PC-3 (cell line): ENCODE data around the gene LIMA1. TPM values are rescaled to one million over a fixed set of nuclear protein-coding genes. Genes with fewer than 3 reads are reported as not detected.

Source experiments
- ATAC-seq: fragments of 200-7000 bp; cut with Tn5 transposase; 2 replicates; pipeline ENCODE4 v1.9.1; 2020; ENCODE audit warnings: mild to moderate bottlenecking, moderate library complexity
- BruUV-seq: library from RNA; stranded (reverse); fragments of 400-500 nt; replicated peaks from 2 replicates; lab custom pipeline; 2021; lab: Mats Ljungman, UMichigan
- CTCF ChIA-PET: fragments of 300-600 bp; sonication (Branson Sonifier 250); formaldehyde crosslinking; loops from one replicate; lab custom pipeline; 2022; ENCODE audit warnings: antibody characterized with exemption; lab: Charles Lee
- POLR2A ChIA-PET: fragments of 300-600 bp; sonication (Branson Sonifier 250); formaldehyde crosslinking; loops from one replicate; lab custom pipeline; 2022; ENCODE audit warnings: antibody characterized with exemption; ENCODE audit not compliant: unreplicated experiment; lab: Charles Lee
- DNase-seq: peaks from one replicate; pipeline ENCODE4 v3.0.0-alpha.2; 2015
- H2AFZ ChIP-seq: fragments of 300-600 bp; sonication (generic); 2 replicates; pipeline ENCODE4 v1.6.0; 2016; ENCODE audit warnings: antibody characterized with exemption, low read length
- H3F3A ChIP-seq: fragments of 300-600 bp; sonication (generic); one replicate; pipeline ENCODE4 v1.6.0; 2017; ENCODE audit warnings: antibody characterized with exemption, low read length, control low read depth, mild to moderate bottlenecking; ENCODE audit not compliant: unreplicated experiment
- H3K27ac ChIP-seq: fragments of 300-600 bp; sonication (generic); 2 replicates; pipeline ENCODE4 v1.5.1; 2016; ENCODE audit warnings: mild to moderate bottlenecking, low read length
- H3K27me3 ChIP-seq: fragments of 300-600 bp; sonication (generic); 2 replicates; pipeline ENCODE4 v1.6.1; 2016; ENCODE audit warnings: low read length, mixed read lengths
- H3K36me3 ChIP-seq: fragments of 300-600 bp; sonication (generic); 2 replicates; pipeline ENCODE4 v1.6.1; 2016; ENCODE audit warnings: low read depth, mixed run types, low read length, mixed read lengths
- H3K4me1 ChIP-seq: fragments of 300-600 bp; sonication (generic); 2 replicates; pipeline ENCODE4 v1.5.1; 2016; ENCODE audit warnings: low read length; ENCODE audit not compliant: insufficient read depth
- H3K4me2 ChIP-seq: fragments of 300-600 bp; sonication (generic); 2 replicates; pipeline ENCODE4 v1.6.0; 2016; ENCODE audit warnings: low read length
- H3K4me3 ChIP-seq: fragments of 300-600 bp; sonication (generic); 2 replicates; pipeline ENCODE4 v1.5.1; 2016; ENCODE audit warnings: mild to moderate bottlenecking, low read length, mixed read lengths
- H3K79me2 ChIP-seq: fragments of 300-600 bp; sonication (generic); 2 replicates; pipeline ENCODE4 v1.6.1; 2017; ENCODE audit warnings: low read length, mixed read lengths
- H3K9ac ChIP-seq: fragments of 300-600 bp; sonication (generic); 2 replicates; pipeline ENCODE4 v1.6.0; 2016; ENCODE audit warnings: mild to moderate bottlenecking, low read length
- H3K9me2 ChIP-seq: fragments of 300-600 bp; sonication (generic); replicated peaks from 2 replicates; pipeline ENCODE4 v1.6.1; 2016; ENCODE audit warnings: mixed run types, low read length, mixed read lengths
- H3K9me3 ChIP-seq: fragments of 300-600 bp; sonication (generic); 2 replicates; pipeline ENCODE4 v1.6.1; 2016; ENCODE audit warnings: low read length, mixed read lengths
- H4K20me1 ChIP-seq: fragments of 300-600 bp; sonication (generic); 2 replicates; pipeline ENCODE4 v1.6.1; 2016; ENCODE audit warnings: low read length, mixed read lengths
- EZH2 ChIP-seq: fragments of 300-600 bp; sonication (generic); IDR thresholded peaks from one replicate; pipeline ENCODE4 v1.6.1; 2017; ENCODE audit warnings: antibody characterized with exemption, mild to moderate bottlenecking, low read length; ENCODE audit not compliant: unreplicated experiment
- EZH2phosphoT487 ChIP-seq: fragments of 300-600 bp; sonication (generic); IDR thresholded peaks from 2 replicates; pipeline ENCODE4 v1.6.1; 2018; ENCODE audit warnings: mild to moderate bottlenecking, antibody characterized with exemption, low read length, borderline replicate concordance
- intact Hi-C: fragments of 100-400 bp; cut with micrococcal nuclease; formaldehyde crosslinking; loops from 2 replicates; pipeline ENCODE4 v1.9.0; 2023
- total RNA-seq: library from RNA; depleted of rRNA; stranded (reverse); fragments of >200 nt; gene quantifications from 2 replicates; pipeline ENCODE4 v1.2.3, GENCODE V29; 2014
- TF ChIP-seq, protein P1 (sequence below): fragments of 300-600 bp; sonication (generic); conservative IDR thresholded peaks from 2 replicates; pipeline ENCODE4 v1.5.1; 2017; ENCODE audit warnings: antibody characterized with exemption, low read depth, mild to moderate bottlenecking, low read length

LIMA1 gene
- total RNA-seq, 1 experiment from 2014 or later = 45.1 TPM

DNA sequence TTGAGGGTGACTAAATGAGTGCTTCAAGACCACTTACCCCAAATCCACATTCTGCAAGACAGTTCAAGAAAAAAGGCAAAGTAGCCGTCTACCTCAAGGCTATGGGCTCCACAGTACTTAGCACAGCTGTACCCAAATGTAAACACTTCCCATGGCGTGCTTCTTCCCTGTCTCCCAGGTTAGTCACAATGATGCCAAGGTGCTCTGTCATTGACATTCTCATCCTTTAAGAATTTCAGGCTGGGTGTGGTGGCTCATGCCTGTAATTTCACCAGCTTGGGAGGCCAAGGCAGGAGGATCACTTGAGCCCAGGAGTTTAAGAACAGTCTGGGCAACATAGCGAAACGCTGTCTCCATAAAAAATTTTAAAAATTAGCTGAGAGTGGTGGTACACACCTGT lies 64.9 kb downstream of the LIMA1 start:
- CTCF ChIA-PET = no interaction called here
- Histone ChIP-seq H2AFZ (no peak overlapping the region), H3K27ac (peak overlapping the region; percentile 91), H3K4me3 (no peak overlapping the region), H3K79me2 (peaks cover 48% of the 10 kb centered on the region), H3K27me3 (no peaks in the 10 kb centered on the region), H3F3A (peaks cover 14% of the 10 kb centered on the region), H3K9me2 (no peaks in the 10 kb centered on the region), H4K20me1 (no peaks in the 10 kb centered on the region), H3K4me2 (peak overlapping the region; percentile 63), H3K36me3 (no peaks in the 10 kb centered on the region), H3K9me3 (no peaks in the 10 kb centered on the region), H3K4me1 (peaks cover 86% of the 10 kb centered on the region), H3K9ac (peak overlapping the region; percentile 78)
- no TSS peak for BruUV-seq
- TF ChIP-seq, protein P1, sequence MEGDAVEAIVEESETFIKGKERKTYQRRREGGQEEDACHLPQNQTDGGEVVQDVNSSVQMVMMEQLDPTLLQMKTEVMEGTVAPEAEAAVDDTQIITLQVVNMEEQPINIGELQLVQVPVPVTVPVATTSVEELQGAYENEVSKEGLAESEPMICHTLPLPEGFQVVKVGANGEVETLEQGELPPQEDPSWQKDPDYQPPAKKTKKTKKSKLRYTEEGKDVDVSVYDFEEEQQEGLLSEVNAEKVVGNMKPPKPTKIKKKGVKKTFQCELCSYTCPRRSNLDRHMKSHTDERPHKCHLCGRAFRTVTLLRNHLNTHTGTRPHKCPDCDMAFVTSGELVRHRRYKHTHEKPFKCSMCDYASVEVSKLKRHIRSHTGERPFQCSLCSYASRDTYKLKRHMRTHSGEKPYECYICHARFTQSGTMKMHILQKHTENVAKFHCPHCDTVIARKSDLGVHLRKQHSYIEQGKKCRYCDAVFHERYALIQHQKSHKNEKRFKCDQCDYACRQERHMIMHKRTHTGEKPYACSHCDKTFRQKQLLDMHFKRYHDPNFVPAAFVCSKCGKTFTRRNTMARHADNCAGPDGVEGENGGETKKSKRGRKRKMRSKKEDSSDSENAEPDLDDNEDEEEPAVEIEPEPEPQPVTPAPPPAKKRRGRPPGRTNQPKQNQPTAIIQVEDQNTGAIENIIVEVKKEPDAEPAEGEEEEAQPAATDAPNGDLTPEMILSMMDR = no peak
- TF ChIP-seq EZH2phosphoT487 (no peak), EZH2 (no peak)
- POLR2A ChIA-PET = interaction anchor here (0.5 kb wide), 1 partner anchor 9 kb away, joined by 3 read pairs; no protein-coding TSS in a partner anchor
- intact Hi-C loops = loop anchor here (2.0 kb wide), 1 partner anchor 16 kb away; no protein-coding TSS in a partner anchor
- ATAC-seq (peak; percentile 66), DNase-seq (peak; percentile 98)

GRCh38 chr12:50217202-50217601 lies 66.1 kb downstream of the LIMA1 start:
- Histone ChIP-seq H3K4me2 (no peak overlapping the region), H3K9me3 (no peaks in the 10 kb centered on the region), H3K4me3 (no peak overlapping the region), H3F3A (peaks cover 14% of the 10 kb centered on the region), H3K9ac (peak overlapping the region; percentile 57; the same call in 1 of the 2 replicates), H3K79me2 (peaks cover 44% of the 10 kb centered on the region), H3K27ac (peak overlapping the region; percentile 91), H2AFZ (no peak overlapping the region), H3K36me3 (no peaks in the 10 kb centered on the region), H3K4me1 (peaks cover 83% of the 10 kb centered on the region), H3K9me2 (no peaks in the 10 kb centered on the region), H4K20me1 (no peaks in the 10 kb centered on the region), H3K27me3 (no peaks in the 10 kb centered on the region)
- TF ChIP-seq EZH2phosphoT487 = no peak
- no peak for TF ChIP-seq EZH2
- TF ChIP-seq, protein P1 = no peak
- ChIA-PET POLR2A (no interaction called here), CTCF (no interaction called here)
- no TSS peak for BruUV-seq
- no peak for ATAC-seq
- intact Hi-C loops = no loop called here
- no peak for DNase-seq

DNA sequence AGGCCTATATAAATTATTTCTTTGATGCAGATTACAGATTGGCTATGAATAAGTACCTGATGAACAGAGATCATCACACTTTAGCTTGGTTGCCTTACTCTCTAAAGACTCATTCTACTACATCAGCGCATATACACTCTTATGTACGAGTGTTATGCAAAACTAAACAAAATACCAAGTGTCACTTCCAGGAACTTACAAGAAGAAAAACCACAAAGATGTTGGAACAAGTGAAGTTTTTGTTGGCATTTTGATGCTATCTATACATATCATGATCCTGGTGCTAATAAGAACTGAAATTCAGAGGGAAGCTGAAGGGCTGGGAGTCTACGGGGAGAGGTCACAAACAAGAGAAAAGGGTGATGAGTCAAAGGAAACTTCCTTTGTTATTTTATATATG lies 68.3 kb downstream of the LIMA1 start:
- no TSS peak for BruUV-seq
- peak; percentile 87 for DNase-seq
- ChIA-PET CTCF (no interaction called here), POLR2A (no interaction called here)
- H3K36me3 ChIP-seq = 0 out of 2 replicates have a peak, but pooled peaks cover 2% of the 10 kb centered on the region
- no peaks in the 10 kb centered on the region for H3K9me3 ChIP-seq
- H3K79me2 ChIP-seq = peaks cover 40% of the 10 kb centered on the region
- no peaks in the 10 kb centered on the region for H3K9me2 ChIP-seq
- intact Hi-C loops = no loop called here
- H3F3A ChIP-seq = no peaks in the 10 kb centered on the region
- peaks cover 71% of the 10 kb centered on the region for H3K4me1 ChIP-seq
- H3K27me3 ChIP-seq = no peaks in the 10 kb centered on the region
- H3K27ac ChIP-seq = peak overlapping the region; percentile 68
- H3K4me2 ChIP-seq = peak overlapping the region; percentile 65
- H4K20me1 ChIP-seq = no peaks in the 10 kb centered on the region
- TF ChIP-seq EZH2 (no peak), EZH2phosphoT487 (no peak)
- TF ChIP-seq, protein P1 = no peak
- H3K9ac ChIP-seq = peak overlapping the region; percentile 2; the same call in 1 of the 2 replicates
- ATAC-seq = peak; percentile 55
- H2AFZ ChIP-seq = no peak overlapping the region
- H3K4me3 ChIP-seq = no peak overlapping the region
